SK-N-SH (cell line): ENCODE results near the gene RELN.

Experiments
- CTCF ChIP-seq: fragments of 200-600 bp; sonication (generic); IDR thresholded peaks from 2 replicates; pipeline ENCODE4 v1.6.1; 2017; ENCODE audit warnings: antibody characterized with exemption, mild to moderate bottlenecking, moderate library complexity
- RAD21 ChIP-seq: IDR thresholded peaks from 2 replicates; pipeline ENCODE4 v1.6.1; 2012; ENCODE audit warnings: mild to moderate bottlenecking, low read length
- TAF1 ChIP-seq: IDR thresholded peaks from 2 replicates; pipeline ENCODE4 v1.6.1; 2012; ENCODE audit warnings: low read depth, mild to moderate bottlenecking, low read length, moderate library complexity, borderline replicate concordance

DNA sequence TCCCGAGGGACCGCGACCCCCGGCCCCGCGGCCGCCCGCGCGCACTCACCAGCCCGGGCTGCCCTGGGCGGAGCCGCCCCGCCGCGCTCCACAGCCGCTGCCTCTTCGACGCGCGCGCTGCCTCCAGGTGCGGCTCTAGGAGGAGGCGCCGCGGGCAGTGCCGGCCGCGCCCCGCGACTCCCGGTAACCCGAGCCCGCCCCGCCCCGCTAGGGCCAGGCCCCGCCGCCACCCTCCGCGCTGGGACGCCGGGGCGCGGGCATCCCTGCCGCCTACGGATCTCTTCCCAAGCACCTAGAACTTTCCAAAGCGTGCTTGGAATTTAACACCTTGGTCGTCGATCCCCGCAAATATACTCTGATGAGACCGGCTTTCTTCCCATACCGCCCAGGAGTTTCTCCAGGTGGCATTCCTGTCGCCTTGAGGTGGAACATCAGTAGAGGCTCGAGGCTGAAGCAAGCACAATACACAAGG is 543.4 kb downstream of the RELN start, which contains the start of gene SLC26A5:
- TF ChIP-seq CTCF (no peak), TAF1 (no peak), RAD21 (no peak)
